ENCODE measurements around the gene ACAP1. TPM values are rescaled to one million over a fixed set of nuclear protein-coding genes. Genes with fewer than 3 reads are reported as not detected.
A peak's percentile ranks its signal among the peaks of the same experiment; 100 is the strongest.

ACAP1 gene
- total and polyA plus RNA-seq, 3 donors from 2014 or later = 12.6 to 140 (median 95.2) TPM

- WGBS, 2 donors = 90 to 94% methylated on average over 15 of the region's 15 CpGs
- Histone ChIP-seq H3K27ac (no peak overlapping the region), H3K36me3 (ENCODE audit: low read depth, missing control alignments) (no peaks in the 10 kb centered on the region), H3K4me1 (no peaks in the 10 kb centered on the region), H3K4me3 (no peak overlapping the region), H3K9me3 (no peaks in the 10 kb centered on the region), H3K27me3 (no peaks in the 10 kb centered on the region)
- intact Hi-C loops (cut with DNase I; ENCODE audit: low total_unique reads) = no loop called here
- DNase-seq = no peak
- no peak for TF ChIP-seq POLR2A (IDR thresholded peaks at IDR 0.05)
- TF ChIP-seq CTCF (IDR thresholded peaks at IDR 0.05) = no peak
Measured at GRCh38 chr17:7321466-7321865, 14.9 kb upstream of the ACAP1 start.

GRCh38 chr17:7322520-7323194 lies 13.7 kb upstream of the ACAP1 start:
- DNase-seq = no peak
- Histone ChIP-seq H3K4me1 (no peaks in the 10 kb centered on the region), H3K9me3 (no peaks in the 10 kb centered on the region), H3K27ac (no peak overlapping the region), H3K36me3 (ENCODE audit: low read depth, missing control alignments) (no peaks in the 10 kb centered on the region), H3K27me3 (no peaks in the 10 kb centered on the region), H3K4me3 (no peak overlapping the region)
- TF ChIP-seq POLR2A (IDR thresholded peaks at IDR 0.05) (no peak), CTCF (IDR thresholded peaks at IDR 0.05) (no peak)
- intact Hi-C loops (cut with DNase I; ENCODE audit: low total_unique reads) = no loop called here
- whole genome bisulfite sequencing, 2 donors = 88 to 92% methylated on average over 12 to 22 of the region's 22 CpGs

GRCh38 chr17:7323731-7324437 lies 12.4 kb upstream of the ACAP1 start:
- no peaks in the 10 kb centered on the region for H3K36me3 ChIP-seq (ENCODE audit: low read depth, missing control alignments)
- TF ChIP-seq POLR2A (IDR thresholded peaks at IDR 0.05) (no peak), CTCF (IDR thresholded peaks at IDR 0.05) (peak; percentile 67 to 80 (median 78))

GRCh38 chr17:7324438-7324779 lies 11.9 kb upstream of the ACAP1 start:
- no peaks in the 10 kb centered on the region for H3K36me3 ChIP-seq (ENCODE audit: low read depth, missing control alignments)
- H3K4me1 ChIP-seq = peaks cover 8% of the 10 kb centered on the region
- H3K27me3 ChIP-seq = no peaks in the 10 kb centered on the region
- no peaks in the 10 kb centered on the region for H3K9me3 ChIP-seq
- 82 to 84% methylated on average over 3 of the region's 3 CpGs for WGBS, 2 donors
- H3K4me3 ChIP-seq = no peak overlapping the region
- TF ChIP-seq CTCF (IDR thresholded peaks at IDR 0.05) = no peak
- no peak for TF ChIP-seq POLR2A (IDR thresholded peaks at IDR 0.05)
- H3K27ac ChIP-seq = no peak overlapping the region
- no peak for DNase-seq
- intact Hi-C loops (cut with DNase I; ENCODE audit: low total_unique reads) = no loop called here

More at GRCh38 chr17:7323731-7324437, 12.4 kb upstream of the ACAP1 start:
- H3K27me3 ChIP-seq = no peaks in the 10 kb centered on the region
- H3K9me3 ChIP-seq = no peaks in the 10 kb centered on the region
- no peak overlapping the region for H3K4me3 ChIP-seq
- 71 to 94% methylated on average over 18 to 39 of the region's 39 CpGs for WGBS, 2 donors
- peaks cover 8% of the 10 kb centered on the region for H3K4me1 ChIP-seq
- no peak overlapping the region for H3K27ac ChIP-seq
- DNase-seq = peak; percentile 67
- intact Hi-C loops (cut with DNase I; ENCODE audit: low total_unique reads) = no loop called here

Measured in testis (tissue), 3 donors.